Parathyroid adenoma (tissue), 2 donors: ENCODE results near the gene PHYKPL.
"Not testable (repeated sequence)": the region's sequence is repeated elsewhere in the genome, so short reads cannot be mapped to it uniquely, and the experiment has no call there.

Source experiments
- H2AFZ ChIP-seq: fragments of 300-600 bp; sonication (generic); one replicate; pipeline ENCODE4 v1.7.0; 2017; ENCODE audit warnings: antibody characterized with exemption, mild to moderate bottlenecking
- H3K27ac ChIP-seq: fragments of 300-600 bp; sonication (generic); one replicate; pipeline ENCODE4 v1.7.0; 2017
- H3K27me3 ChIP-seq: fragments of 300-600 bp; sonication (generic); one replicate; pipeline ENCODE4 v1.7.0; 2017; ENCODE audit warnings: low read length; ENCODE audit not compliant: control insufficient read depth, insufficient read depth
- H3K36me3 ChIP-seq: fragments of 300-600 bp; sonication (generic); one replicate; pipeline ENCODE4 v1.7.0; 2017; ENCODE audit warnings: low read length; ENCODE audit not compliant: control insufficient read depth, insufficient read depth
- H3K4me1 ChIP-seq: fragments of 300-600 bp; sonication (generic); one replicate; pipeline ENCODE4 v1.7.0; 2017; ENCODE audit warnings: control low read depth
- H3K4me2 ChIP-seq: fragments of 300-600 bp; sonication (generic); one replicate; pipeline ENCODE4 v1.7.0; 2017; ENCODE audit warnings: low read length
- H3K4me3 ChIP-seq: fragments of 300-600 bp; sonication (generic); one replicate; pipeline ENCODE4 v1.7.0; 2017; ENCODE audit warnings: low read depth, low read length
- H3K79me2 ChIP-seq: fragments of 300-600 bp; sonication (generic); one replicate; pipeline ENCODE4 v1.7.0; 2017; ENCODE audit warnings: control low read depth
- H3K9ac ChIP-seq: fragments of 300-600 bp; sonication (generic); one replicate; pipeline ENCODE4 v1.7.0; 2017; ENCODE audit warnings: mild to moderate bottlenecking
- H3K9me3 ChIP-seq: fragments of 300-600 bp; sonication (generic); one replicate; pipeline ENCODE4 v1.7.0; 2017; ENCODE audit warnings: low read length; ENCODE audit not compliant: control insufficient read depth
- CTCF ChIP-seq: fragments of 300-600 bp; sonication (generic); IDR thresholded peaks from one replicate; pipeline ENCODE4 v1.7.0; 2017; ENCODE audit warnings: antibody characterized with exemption, mild to moderate bottlenecking
- donor health status: primary hyperparathyroidism.

The PHYKPL gene

DNA sequence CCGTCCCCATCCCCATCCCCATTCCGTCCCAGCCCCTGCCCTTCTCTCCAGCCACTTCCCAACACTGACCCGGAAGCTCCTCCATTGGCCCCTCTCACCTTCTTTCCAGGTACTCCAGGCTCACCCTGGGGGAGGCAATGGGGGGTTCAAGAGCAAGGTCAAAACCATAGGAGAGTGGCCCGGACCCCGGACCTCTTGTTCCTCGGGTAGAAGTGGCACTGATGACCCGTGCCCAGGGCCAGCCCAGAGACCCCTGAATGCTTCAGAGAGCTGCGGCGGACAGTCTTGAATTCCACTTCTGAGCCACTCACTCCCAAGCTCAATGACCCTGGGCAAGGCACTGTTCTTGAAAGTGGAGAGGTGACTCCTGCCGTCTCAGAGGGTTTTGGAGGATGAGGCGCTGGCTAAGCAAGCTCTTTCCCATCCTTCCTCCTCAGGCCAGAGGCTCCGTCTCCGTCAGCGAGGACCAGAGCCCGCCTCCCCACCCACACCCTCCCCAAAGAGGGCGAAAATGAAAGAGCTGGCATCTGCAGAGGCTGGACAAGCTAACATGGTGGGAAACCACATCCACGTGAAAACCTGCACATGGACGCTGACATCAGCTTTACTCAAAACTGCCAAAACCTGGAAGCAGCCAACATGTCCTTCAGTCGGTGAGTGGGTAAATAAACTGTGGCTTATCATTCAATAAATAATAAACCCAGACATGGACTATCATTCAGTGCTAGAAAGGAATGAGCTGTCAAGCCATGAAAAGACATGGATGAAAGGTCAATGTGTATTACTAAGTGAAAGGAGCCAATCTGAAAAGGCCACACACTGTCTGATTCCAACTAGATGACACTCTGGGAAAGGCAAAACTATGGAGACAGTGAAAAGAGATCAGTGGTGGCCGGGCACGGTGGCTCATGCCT, 27.3 kb upstream of the PHYKPL start:
- Histone ChIP-seq H3K4me1 (no peaks in the 10 kb centered on the region), H2AFZ (no peak overlapping the region), H3K9me3 (no peaks in the 10 kb centered on the region), H3K4me3 (no peak overlapping the region), H3K4me2 (no peak overlapping the region), H3K27ac (no peak overlapping the region), H3K27me3 (no peaks in the 10 kb centered on the region), H3K79me2 (no peaks in the 10 kb centered on the region), H3K36me3 (no peaks in the 10 kb centered on the region), H3K9ac (no peak overlapping the region)
- no peak for TF ChIP-seq CTCF

- Histone ChIP-seq H3K4me3 (no peak overlapping the region), H2AFZ (no peak overlapping the region), H3K9ac (no peak overlapping the region), H3K27ac (no peak overlapping the region), H3K36me3 (no peaks in the 10 kb centered on the region), H3K4me2 (no peak overlapping the region), H3K4me1 (no peaks in the 10 kb centered on the region), H3K27me3 (no peaks in the 10 kb centered on the region), H3K9me3 (no peaks in the 10 kb centered on the region), H3K79me2 (no peaks in the 10 kb centered on the region)
- no peak for TF ChIP-seq CTCF
Measured at GRCh38 chr5:178257650-178258049, 25.0 kb upstream of the PHYKPL start.

GRCh38 chr5:178256746-178257145, 24.1 kb upstream of the PHYKPL start:
- H3K4me2 ChIP-seq = no peak overlapping the region
- TF ChIP-seq CTCF = no peak
- H2AFZ ChIP-seq = no peak overlapping the region
- H3K4me1 ChIP-seq = no peaks in the 10 kb centered on the region
- no peak overlapping the region for H3K9ac ChIP-seq
- no peaks in the 10 kb centered on the region for H3K36me3 ChIP-seq
- no peaks in the 10 kb centered on the region for H3K27me3 ChIP-seq
- no peaks in the 10 kb centered on the region for H3K79me2 ChIP-seq
- H3K9me3 ChIP-seq = no peaks in the 10 kb centered on the region
- H3K4me3 ChIP-seq = no peak overlapping the region
- no peak overlapping the region for H3K27ac ChIP-seq

GRCh38 chr5:178253632-178254031, 21.0 kb upstream of the PHYKPL start:
- H3K4me1 ChIP-seq, H3K79me2 ChIP-seq, H3K9ac ChIP-seq, H3K9me3 ChIP-seq, H3K27ac ChIP-seq, H3K4me3 ChIP-seq, H3K36me3 ChIP-seq, H2AFZ ChIP-seq, H3K4me2 ChIP-seq, H3K27me3 ChIP-seq: not testable (repeated sequence)

GRCh38 chr5:178252258-178252657, 19.7 kb upstream of the PHYKPL start:
- Histone ChIP-seq H3K27ac (no peak overlapping the region), H3K4me3 (no peak overlapping the region), H3K9ac (no peak overlapping the region), H3K27me3 (no peaks in the 10 kb centered on the region), H3K4me2 (no peak overlapping the region), H2AFZ (no peak overlapping the region), H3K4me1 (no peaks in the 10 kb centered on the region), H3K9me3 (no peaks in the 10 kb centered on the region), H3K79me2 (no peaks in the 10 kb centered on the region), H3K36me3 (no peaks in the 10 kb centered on the region)
- TF ChIP-seq CTCF = no peak
